OCI-LY1 (cell line): ENCODE results near the gene SPOCK1.

Experiments
- H2AFZ ChIP-seq: fragments of 200-600 bp; sonication (generic), shearing (Covaris generic); 2 replicates; pipeline ENCODE4 v1.6.0; 2014; ENCODE audit warnings: antibody characterized with exemption, mild to moderate bottlenecking, low read length
- H3F3A ChIP-seq: fragments of 200-600 bp; sonication (generic), shearing (Covaris generic); 2 replicates; pipeline ENCODE4 v1.6.0; 2014; ENCODE audit warnings: mild to moderate bottlenecking, antibody characterized with exemption, low read length, moderate library complexity; ENCODE audit not compliant: insufficient read depth
- H3K27ac ChIP-seq: fragments of 200-600 bp; sonication (generic); 2 replicates; pipeline ENCODE4 v1.5.1; 2014; ENCODE audit warnings: low read length, mixed run types, mild to moderate bottlenecking, low read depth; ENCODE audit not compliant: poor library complexity, severe bottlenecking
- H3K27me3 ChIP-seq: fragments of 200-600 bp; sonication (generic); 2 replicates; pipeline ENCODE4 v1.6.0; 2014; ENCODE audit warnings: antibody characterized with exemption, mild to moderate bottlenecking, low read length, moderate library complexity; ENCODE audit not compliant: insufficient read depth
- H3K36me3 ChIP-seq: fragments of 200-600 bp; sonication (generic); 2 replicates; pipeline ENCODE4 v1.6.1; 2014; ENCODE audit warnings: mild to moderate bottlenecking, antibody characterized with exemption, low read length, moderate library complexity, mixed read lengths; ENCODE audit not compliant: insufficient read depth
- H3K4me1 ChIP-seq: fragments of 200-600 bp; sonication (generic); 2 replicates; pipeline ENCODE4 v1.5.1; 2014; ENCODE audit warnings: mild to moderate bottlenecking, low read length, moderate library complexity; ENCODE audit not compliant: insufficient read depth, severe bottlenecking
- H3K4me2 ChIP-seq: fragments of 200-600 bp; sonication (generic), shearing (Covaris generic); 2 replicates; pipeline ENCODE4 v1.6.1; 2014; ENCODE audit warnings: low read length
- H3K4me3 ChIP-seq: fragments of 200-600 bp; sonication (generic); 2 replicates; pipeline ENCODE4 v1.5.1; 2014; ENCODE audit warnings: low read length, low read depth, mild to moderate bottlenecking, mixed read lengths; ENCODE audit not compliant: poor library complexity, severe bottlenecking
- H3K79me2 ChIP-seq: fragments of 200-600 bp; shearing (Covaris generic); 2 replicates; pipeline ENCODE4 v1.6.1; 2016; ENCODE audit warnings: mixed run types, low read length, mixed read lengths; ENCODE audit not compliant: insufficient read depth
- H3K9ac ChIP-seq: fragments of 200-600 bp; sonication (generic), shearing (Covaris generic); 2 replicates; pipeline ENCODE4 v1.6.1; 2014; ENCODE audit warnings: mild to moderate bottlenecking, low read length, mixed read lengths
- H3K9me2 ChIP-seq: fragments of 200-600 bp; sonication (generic), shearing (Covaris generic); 2 replicates; pipeline ENCODE4 v1.6.1; 2014; ENCODE audit warnings: low read depth, mild to moderate bottlenecking, low read length, mixed read lengths
- H3K9me3 ChIP-seq: fragments of 200-600 bp; shearing (Covaris generic); 2 replicates; pipeline ENCODE4 v1.6.1; 2014; ENCODE audit warnings: low read length, mixed read lengths
- H4K20me1 ChIP-seq: fragments of 200-600 bp; sonication (generic), shearing (Covaris generic); 2 replicates; pipeline ENCODE4 v1.6.0; 2016; ENCODE audit warnings: mild to moderate bottlenecking, low read length; ENCODE audit not compliant: insufficient read depth
- EZH2 ChIP-seq: fragments of 200-600 bp; sonication (generic), shearing (Covaris generic); IDR thresholded peaks from 2 replicates; pipeline ENCODE4 v1.8.0; 2017; ENCODE audit warnings: borderline replicate concordance, mixed run types, mild to moderate bottlenecking, antibody characterized with exemption, low read length, moderate library complexity, mixed read lengths
- TF ChIP-seq, protein P1 (sequence below): fragments of 200-600 bp; sonication (generic), shearing (Covaris generic); IDR thresholded peaks from 2 replicates; pipeline ENCODE4 v1.5.1; 2017; ENCODE audit warnings: mild to moderate bottlenecking, antibody characterized with exemption, low read length, moderate library complexity, mixed read lengths

SPOCK1 gene

DNA sequence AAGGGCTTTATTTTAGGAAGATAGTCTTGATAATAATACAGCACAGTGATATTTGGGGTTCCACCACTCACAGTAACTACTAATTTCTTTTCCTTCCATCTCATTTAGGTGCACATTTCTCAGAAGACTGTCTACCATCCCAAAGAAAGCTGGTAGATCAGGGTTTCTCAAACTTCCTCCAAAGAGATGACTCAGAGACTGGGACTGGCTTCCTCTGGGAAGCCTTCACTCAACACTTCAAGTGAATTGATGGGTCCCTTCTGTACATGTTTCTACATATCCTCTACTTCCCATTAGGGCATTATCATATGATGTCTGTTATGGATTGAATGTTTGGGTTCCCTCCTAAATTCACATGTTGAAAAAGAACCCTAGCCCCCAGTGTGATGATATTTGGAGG lies 138.5 kb downstream of the SPOCK1 start:
- no peaks in the 10 kb centered on the region for H3K79me2 ChIP-seq
- H3K36me3 ChIP-seq, result no peaks in the 10 kb centered on the region
- no peaks in the 10 kb centered on the region for H3K9me3 ChIP-seq
- no peaks in the 10 kb centered on the region for H3K4me1 ChIP-seq
- no peaks in the 10 kb centered on the region for H3K9me2 ChIP-seq
- no peaks in the 10 kb centered on the region for H4K20me1 ChIP-seq
- H3K27me3 ChIP-seq, result no peaks in the 10 kb centered on the region
- H3K9ac ChIP-seq, result no peak overlapping the region
- no peaks in the 10 kb centered on the region for H3F3A ChIP-seq
- no peak overlapping the region for H3K27ac ChIP-seq
- TF ChIP-seq, protein P1, sequence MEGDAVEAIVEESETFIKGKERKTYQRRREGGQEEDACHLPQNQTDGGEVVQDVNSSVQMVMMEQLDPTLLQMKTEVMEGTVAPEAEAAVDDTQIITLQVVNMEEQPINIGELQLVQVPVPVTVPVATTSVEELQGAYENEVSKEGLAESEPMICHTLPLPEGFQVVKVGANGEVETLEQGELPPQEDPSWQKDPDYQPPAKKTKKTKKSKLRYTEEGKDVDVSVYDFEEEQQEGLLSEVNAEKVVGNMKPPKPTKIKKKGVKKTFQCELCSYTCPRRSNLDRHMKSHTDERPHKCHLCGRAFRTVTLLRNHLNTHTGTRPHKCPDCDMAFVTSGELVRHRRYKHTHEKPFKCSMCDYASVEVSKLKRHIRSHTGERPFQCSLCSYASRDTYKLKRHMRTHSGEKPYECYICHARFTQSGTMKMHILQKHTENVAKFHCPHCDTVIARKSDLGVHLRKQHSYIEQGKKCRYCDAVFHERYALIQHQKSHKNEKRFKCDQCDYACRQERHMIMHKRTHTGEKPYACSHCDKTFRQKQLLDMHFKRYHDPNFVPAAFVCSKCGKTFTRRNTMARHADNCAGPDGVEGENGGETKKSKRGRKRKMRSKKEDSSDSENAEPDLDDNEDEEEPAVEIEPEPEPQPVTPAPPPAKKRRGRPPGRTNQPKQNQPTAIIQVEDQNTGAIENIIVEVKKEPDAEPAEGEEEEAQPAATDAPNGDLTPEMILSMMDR, result no peak
- no peak overlapping the region for H2AFZ ChIP-seq
- H3K4me2 ChIP-seq, result no peak overlapping the region
- H3K4me3 ChIP-seq, result no peak overlapping the region

DNA sequence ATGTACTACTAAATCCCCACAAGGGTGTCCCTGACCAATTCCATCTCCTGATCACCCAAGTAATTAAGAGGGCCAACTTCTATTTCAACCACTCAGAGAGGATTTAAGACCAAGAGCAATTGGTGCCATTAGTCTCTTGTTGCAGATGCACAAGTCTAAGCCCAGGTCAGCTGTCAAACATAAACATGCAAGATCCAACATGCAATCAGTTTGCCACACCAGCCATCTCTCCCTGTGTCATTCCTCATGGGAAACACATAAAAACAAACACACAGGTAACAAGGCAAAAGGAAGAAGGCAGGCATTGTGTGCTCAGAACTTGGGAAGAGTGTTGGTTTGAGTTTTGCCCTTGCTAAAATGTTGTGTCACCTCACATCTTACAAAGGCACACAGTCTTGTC lies 139.2 kb downstream of the SPOCK1 start:
- Histone ChIP-seq H3K9me2 (no peaks in the 10 kb centered on the region), H3K27ac (no peak overlapping the region), H3K79me2 (no peaks in the 10 kb centered on the region), H3K4me2 (no peak overlapping the region), H3K4me3 (no peak overlapping the region), H2AFZ (no peak overlapping the region), H3K27me3 (no peaks in the 10 kb centered on the region), H4K20me1 (no peaks in the 10 kb centered on the region), H3K4me1 (no peaks in the 10 kb centered on the region), H3F3A (no peaks in the 10 kb centered on the region), H3K9me3 (no peaks in the 10 kb centered on the region), H3K36me3 (no peaks in the 10 kb centered on the region), H3K9ac (no peak overlapping the region)
- TF ChIP-seq, protein P1, result no peak
- TF ChIP-seq EZH2, result no peak

DNA sequence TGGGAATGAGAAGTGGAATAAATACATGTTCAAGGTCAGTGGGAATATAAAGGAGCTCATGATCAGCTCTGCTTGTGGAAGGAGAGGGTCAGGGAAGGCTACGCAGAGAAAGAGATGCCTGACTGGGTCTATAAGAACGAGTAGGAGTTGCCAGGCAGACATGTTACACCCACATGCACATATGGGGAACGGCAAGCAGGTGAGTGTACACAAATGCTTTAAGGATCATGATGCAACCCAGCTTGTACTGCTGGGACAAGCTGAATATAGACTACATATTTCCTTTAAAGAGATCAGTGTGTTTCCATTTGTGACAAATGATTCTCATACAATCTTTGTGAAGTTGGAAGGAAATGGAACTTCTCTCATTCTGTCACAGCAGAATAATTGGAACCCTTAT lies 141.7 kb downstream of the SPOCK1 start:
- TF ChIP-seq EZH2, result no peak
- TF ChIP-seq, protein P1, result no peak
- no peaks in the 10 kb centered on the region for H3K9me3 ChIP-seq
- H2AFZ ChIP-seq, result no peak overlapping the region
- no peaks in the 10 kb centered on the region for H3K4me1 ChIP-seq
- no peaks in the 10 kb centered on the region for H3K79me2 ChIP-seq
- no peak overlapping the region for H3K27ac ChIP-seq
- H4K20me1 ChIP-seq, result no peaks in the 10 kb centered on the region
- H3K36me3 ChIP-seq, result no peaks in the 10 kb centered on the region
- no peaks in the 10 kb centered on the region for H3K27me3 ChIP-seq
- no peak overlapping the region for H3K4me2 ChIP-seq
- H3K9me2 ChIP-seq, result no peaks in the 10 kb centered on the region
- no peak overlapping the region for H3K9ac ChIP-seq
- H3F3A ChIP-seq, result no peaks in the 10 kb centered on the region
- no peak overlapping the region for H3K4me3 ChIP-seq
